Small intestine (tissue), 7 donors: Measurements from ENCODE around the gene TIGAR. TPM values are rescaled to one million over a fixed set of nuclear protein-coding genes. Genes with fewer than 3 reads are reported as not detected.

Experiments
- DNase-seq, 2 donors: peaks; one replicate each; pipeline versions ENCODE4 v3.0.0 to v3.0.0-alpha.2; 2013
- FAIRE-seq: peaks from 2 replicates; lab custom pipeline; 2012; peaks lifted over from hg19 to GRCh38; lab: Jason Lieb, UNC
- H3K27ac ChIP-seq, 3 donors: one replicate each; pipeline ENCODE4 v1.5.1; 2013; ENCODE audit warnings: low read length in 2 of 3, mild to moderate bottlenecking in 2 of 3, control low read depth in 1 of 3, inconsistent platforms in 1 of 3, low read depth in 1 of 3, moderate library complexity in 1 of 3
- H3K27me3 ChIP-seq, 3 donors: one replicate each; pipeline ENCODE4 v1.6.1; 2013; ENCODE audit warnings: low read length in 3 of 3, inconsistent platforms in 1 of 3; ENCODE audit not compliant: control insufficient read depth in 3 of 3, insufficient read depth in 3 of 3
- H3K36me3 ChIP-seq, 3 donors: one replicate each; pipeline ENCODE4 v1.6.1; 2013; ENCODE audit warnings: low read length in 3 of 3, inconsistent platforms in 1 of 3, low read depth in 1 of 3, mild to moderate bottlenecking in 1 of 3, moderate library complexity in 1 of 3; ENCODE audit not compliant: control insufficient read depth in 3 of 3, insufficient read depth in 2 of 3
- H3K4me1 ChIP-seq, 3 donors: one replicate each; pipeline ENCODE4 v1.6.1; 2013; ENCODE audit warnings: low read length in 2 of 3, inconsistent platforms in 1 of 3, low read depth in 1 of 3, mild to moderate bottlenecking in 1 of 3, moderate library complexity in 1 of 3; ENCODE audit not compliant: control insufficient read depth in 3 of 3, insufficient read depth in 2 of 3
- H3K4me3 ChIP-seq, 3 donors: one replicate each; pipeline ENCODE4 v1.5.1; 2013; ENCODE audit warnings: low read length in 3 of 3, control low read depth in 1 of 3, inconsistent platforms in 1 of 3, low read depth in 1 of 3, mild to moderate bottlenecking in 1 of 3, moderate library complexity in 1 of 3
- H3K9me3 ChIP-seq, 2 donors: one replicate each; pipeline ENCODE4 v1.6.1; 2013; ENCODE audit warnings: low read depth in 1 of 2, low read length in 1 of 2; ENCODE audit not compliant: control insufficient read depth in 2 of 2, insufficient read depth in 1 of 2
- WGBS, 3 donors: extraction: QIAGEN DNeasy Blood & Tissue Kit; methylation state at CpG; one replicate each; pipeline ENCODE4 v1.1.7; 2013; 5-methylcytosine and 5-hydroxymethylcytosine counted together
- polyA plus RNA-seq, 4 donors: library from polyadenylated mRNA; stranded (reverse) in 3 of 4; unstranded in 1 of 4; fragments of 200-250 nt in 3 of 4; fragments of 120-200 nt in 1 of 4; gene quantifications; one replicate each; pipeline versions ENCODE4 v1.2.1 to v1.2.3, GENCODE V29; 2013
- donor health status: healthy with polysubstance abuse.
- donor health status: control.
- donor health status: control.
- donor health status: Bipolar disorder and iron deficiency.
- donor health status: healthy.

The TIGAR gene
- polyA plus RNA-seq, 4 donors, result 3.5 to 10.1 (median 5.4) TPM

GRCh38 chr12:4402996-4403395 lies 82.0 kb downstream of the TIGAR start:
- FAIRE-seq (no peak), DNase-seq (no peak)
- peaks cover 0 to 16% of the 10 kb centered on the region in 2 donors for H3K9me3 ChIP-seq
- H3K27me3 ChIP-seq, result peaks cover 0 to 2% (median 0%) of the 10 kb centered on the region in 3 donors
- H3K4me3 ChIP-seq, result no peak overlapping the region
- no peaks in the 10 kb centered on the region for H3K4me1 ChIP-seq
- WGBS, 3 donors, result 49 to 78% (median 55%) methylated on average over 4 of the region's 4 CpGs
- no peaks in the 10 kb centered on the region for H3K36me3 ChIP-seq
- H3K27ac ChIP-seq, result no peak overlapping the region

Other genes with a start within 250 kb of the TIGAR start
- gene CCND2, start 47.5 kb upstream of the TIGAR start, polyA plus RNA-seq, result 100 to 1,000 TPM in 1 of 4 donors, 10 to 100 TPM in 1, 1 to 10 TPM in 2; 5.6 to 101 (median 22.0) TPM
- gene FGF23, start 58.5 kb downstream of the TIGAR start, polyA plus RNA-seq, result 10 to 100 TPM in 1 of 4 donors, under 1 TPM in 1, not detected in 2; 0.04 to 10.1 TPM
- under 1 TPM in 1 of 4 donors, not detected in 3; 0.12 TPM for gene FGF6, start 124.6 kb downstream of the TIGAR start, polyA plus RNA-seq
- gene RAD51AP1, start 217.7 kb downstream of the TIGAR start, polyA plus RNA-seq, result 10 to 100 TPM in 2 of 4 donors, 1 to 10 TPM in 2; 1.4 to 16.5 (median 6.7) TPM
- gene DYRK4, start 241.0 kb downstream of the TIGAR start, polyA plus RNA-seq, result 10 to 100 TPM; 23.7 to 63.3 (median 28.9) TPM